Activated naive CD8-positive, alpha-beta T cell treated with anti-CD3 and anti-CD28 coated beads, Interleukin-2, amount 50 U/mL, for 24 hours (primary cell): ENCODE results near the gene POMT1.
"Not testable (repeated sequence)": the region's sequence is repeated elsewhere in the genome, so short reads cannot be mapped to it uniquely, and the experiment has no call there.

Experiments used
- ATAC-seq: fragments of 150-1000 bp; cut with Tn5 transposase; one replicate; pipeline ENCODE4 v1.10.0; 2021
- DNase-seq: peaks from one replicate; pipeline ENCODE4 v3.0.0; 2021
- H3K27ac Mint-ChIP-seq: one replicate; pipeline ENCODE4 v1.8.0; 2021; ENCODE audit warnings: mild to moderate bottlenecking, mixed read lengths
- H3K27me3 Mint-ChIP-seq: one replicate; pipeline ENCODE4 v1.8.0; 2021; ENCODE audit warnings: mixed read lengths
- H3K36me3 Mint-ChIP-seq: one replicate; pipeline ENCODE4 v1.8.0; 2021; ENCODE audit warnings: low read depth, mixed read lengths
- H3K4me1 Mint-ChIP-seq: one replicate; pipeline ENCODE4 v1.8.0; 2021; ENCODE audit warnings: mixed read lengths
- H3K4me3 Mint-ChIP-seq: one replicate; pipeline ENCODE4 v1.8.0; 2021; ENCODE audit warnings: mild to moderate bottlenecking, moderate library complexity, mixed read lengths
- H3K9me3 Mint-ChIP-seq: one replicate; pipeline ENCODE4 v1.8.0; 2021; ENCODE audit warnings: mixed read lengths

Gene POMT1, protein sequence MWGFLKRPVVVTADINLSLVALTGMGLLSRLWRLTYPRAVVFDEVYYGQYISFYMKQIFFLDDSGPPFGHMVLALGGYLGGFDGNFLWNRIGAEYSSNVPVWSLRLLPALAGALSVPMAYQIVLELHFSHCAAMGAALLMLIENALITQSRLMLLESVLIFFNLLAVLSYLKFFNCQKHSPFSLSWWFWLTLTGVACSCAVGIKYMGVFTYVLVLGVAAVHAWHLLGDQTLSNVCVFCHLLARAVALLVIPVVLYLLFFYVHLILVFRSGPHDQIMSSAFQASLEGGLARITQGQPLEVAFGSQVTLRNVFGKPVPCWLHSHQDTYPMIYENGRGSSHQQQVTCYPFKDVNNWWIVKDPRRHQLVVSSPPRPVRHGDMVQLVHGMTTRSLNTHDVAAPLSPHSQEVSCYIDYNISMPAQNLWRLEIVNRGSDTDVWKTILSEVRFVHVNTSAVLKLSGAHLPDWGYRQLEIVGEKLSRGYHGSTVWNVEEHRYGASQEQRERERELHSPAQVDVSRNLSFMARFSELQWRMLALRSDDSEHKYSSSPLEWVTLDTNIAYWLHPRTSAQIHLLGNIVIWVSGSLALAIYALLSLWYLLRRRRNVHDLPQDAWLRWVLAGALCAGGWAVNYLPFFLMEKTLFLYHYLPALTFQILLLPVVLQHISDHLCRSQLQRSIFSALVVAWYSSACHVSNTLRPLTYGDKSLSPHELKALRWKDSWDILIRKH

DNA sequence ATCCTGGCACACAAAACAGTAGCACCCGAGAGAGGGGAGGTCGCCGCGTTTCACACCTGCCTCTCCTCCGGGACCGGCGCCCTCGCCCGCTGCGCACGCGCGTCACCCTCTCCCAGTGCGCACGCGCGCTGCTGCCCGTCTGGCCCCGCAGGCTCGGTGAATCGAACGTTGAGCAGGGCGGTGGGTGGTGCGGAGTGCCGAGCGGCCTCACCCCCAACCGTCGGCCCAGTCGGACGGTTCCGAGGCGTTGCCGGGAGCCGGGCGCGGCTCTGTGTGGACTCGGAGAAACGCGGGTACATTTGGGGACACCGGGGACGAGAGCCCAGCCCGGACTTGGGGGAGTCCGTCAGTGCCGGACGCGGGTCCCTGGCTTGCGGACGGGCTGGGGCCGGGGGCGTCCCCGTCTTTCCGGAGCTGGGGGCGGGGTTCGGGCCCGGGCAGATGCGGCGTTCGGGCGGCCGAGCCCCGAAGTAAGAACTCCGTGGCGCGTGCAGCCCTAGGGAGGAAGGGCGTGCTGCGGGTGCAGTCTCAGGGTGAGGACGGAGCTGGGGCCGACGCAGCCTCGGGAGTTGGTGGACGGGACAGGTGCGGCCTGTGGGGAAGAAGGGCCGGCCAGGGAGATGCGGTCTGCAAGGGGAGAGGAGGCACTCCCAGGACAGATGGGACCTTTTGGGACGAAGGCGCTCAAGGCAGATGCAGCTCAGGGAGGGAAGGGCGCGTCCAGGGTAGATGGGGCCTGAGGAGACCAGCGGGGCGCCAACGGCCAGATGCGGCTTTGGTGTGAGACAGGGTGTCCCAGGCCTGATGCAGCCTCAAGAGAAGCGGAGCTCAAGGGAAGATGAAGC is at the start of gene POMT1:
POMT1 (plus strand) TSS at position 138 of the 845 bp plus-strand sequence. CDS start 1,301 bp downstream, outside the sequence.
- peak within 1 kb of the TSS; percentile 93 for H3K4me3 Mint-ChIP-seq
- H3K36me3 Mint-ChIP-seq, result peaks cover 13% of the 10 kb centered on the region
- peak within 1 kb of the TSS; percentile 81 for H3K27ac Mint-ChIP-seq
- H3K9me3 Mint-ChIP-seq, result no peaks in the 10 kb centered on the region
- no peaks in the 10 kb centered on the region for H3K27me3 Mint-ChIP-seq
- peak; percentile 41 for ATAC-seq
- peak; percentile 89 for DNase-seq
- peaks cover 61% of the 10 kb centered on the region for H3K4me1 Mint-ChIP-seq

- ATAC-seq, result no peak
- no peak overlapping the region for H3K4me3 Mint-ChIP-seq
- DNase-seq, result no peak
- peaks cover 13% of the 10 kb centered on the region for H3K4me1 Mint-ChIP-seq
- no peaks in the 10 kb centered on the region for H3K9me3 Mint-ChIP-seq
- peaks cover 63% of the 10 kb centered on the region for H3K36me3 Mint-ChIP-seq
- H3K27me3 Mint-ChIP-seq, result no peaks in the 10 kb centered on the region
- peak overlapping the region; percentile 14 for H3K27ac Mint-ChIP-seq
These were observed 48.7 kb upstream of the POMT1 start for GRCh38 chr9:131454028-131454427.

GRCh38 chr9:131455655-131456054 is 47.1 kb upstream of the POMT1 start:
- ATAC-seq, H3K9me3 Mint-ChIP-seq, H3K4me1 Mint-ChIP-seq, H3K4me3 Mint-ChIP-seq, H3K27me3 Mint-ChIP-seq, H3K27ac Mint-ChIP-seq, DNase-seq: not testable (repeated sequence)
- H3K36me3 Mint-ChIP-seq, result peaks cover 59% of the 10 kb centered on the region

DNA sequence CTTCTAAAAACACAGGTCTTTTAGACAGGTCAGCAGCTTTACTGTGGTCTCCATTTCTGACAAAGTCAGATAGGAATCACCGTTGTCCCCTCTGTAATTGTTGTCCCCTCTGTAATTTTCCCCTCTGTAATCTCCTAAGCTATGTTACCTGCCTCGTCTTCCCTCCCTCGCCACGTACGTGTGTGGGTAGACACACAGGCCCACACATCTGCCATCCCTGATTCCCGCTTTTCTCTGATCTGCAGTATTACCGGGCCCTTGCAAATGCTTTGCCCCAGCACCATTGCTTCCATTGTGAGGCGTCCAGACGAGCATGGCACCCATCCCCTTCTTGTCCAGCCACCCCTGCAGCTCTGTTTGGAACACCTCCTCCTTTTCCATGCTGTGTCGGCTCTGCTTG is 45.0 kb upstream of the POMT1 start:
- Mint-ChIP-seq H3K9me3 (no peaks in the 10 kb centered on the region), H3K27me3 (no peaks in the 10 kb centered on the region), H3K36me3 (peaks cover 55% of the 10 kb centered on the region), H3K27ac (no peak overlapping the region), H3K4me3 (no peak overlapping the region), H3K4me1 (no peaks in the 10 kb centered on the region)
- ATAC-seq (no peak), DNase-seq (no peak)

DNA sequence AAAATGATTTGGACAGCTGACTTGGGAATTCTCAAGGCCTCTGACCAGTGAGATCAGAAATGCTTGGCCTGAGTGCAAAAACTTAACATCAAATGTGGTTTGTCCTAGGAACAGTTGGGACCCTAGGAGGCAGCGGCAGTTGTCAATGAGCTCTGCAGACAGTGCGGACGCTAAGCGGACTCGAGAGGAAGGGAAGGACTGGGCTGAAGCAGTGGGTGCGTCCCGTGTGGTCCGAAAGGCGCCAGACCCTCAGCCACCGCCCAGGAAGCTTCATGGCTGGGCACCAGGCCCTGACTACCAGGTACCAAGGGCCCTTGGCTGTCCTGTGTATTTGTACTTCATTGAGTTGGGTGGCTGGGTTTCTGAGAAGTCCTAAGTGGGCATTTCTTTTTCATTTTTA is 43.7 kb upstream of the POMT1 start:
- H3K4me3 Mint-ChIP-seq, result no peak overlapping the region
- H3K9me3 Mint-ChIP-seq, result no peaks in the 10 kb centered on the region
- ATAC-seq, result no peak
- no peak overlapping the region for H3K27ac Mint-ChIP-seq
- no peak for DNase-seq
- no peaks in the 10 kb centered on the region for H3K27me3 Mint-ChIP-seq
- H3K4me1 Mint-ChIP-seq, result no peaks in the 10 kb centered on the region
- H3K36me3 Mint-ChIP-seq, result peaks cover 58% of the 10 kb centered on the region

DNA sequence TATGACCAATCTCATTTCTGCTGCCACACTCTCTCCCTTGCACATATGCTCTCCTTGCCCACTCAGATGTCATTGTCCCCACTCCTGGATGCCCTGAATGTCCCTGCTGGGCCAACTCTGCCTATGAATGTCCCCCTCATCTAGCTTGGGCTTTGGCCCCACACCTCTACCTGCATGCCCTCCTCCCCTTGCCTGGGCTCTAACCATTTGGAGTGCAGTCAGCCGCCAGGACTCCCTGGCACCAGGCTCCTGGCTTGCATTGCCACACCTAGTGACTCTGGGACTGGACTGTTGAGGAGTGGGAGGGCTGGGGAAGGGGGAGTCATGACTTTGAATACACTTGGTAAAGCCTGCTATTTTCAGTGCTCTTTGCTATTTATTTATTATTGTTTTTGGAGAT is 41.6 kb upstream of the POMT1 start:
- no peaks in the 10 kb centered on the region for H3K9me3 Mint-ChIP-seq
- no peak overlapping the region for H3K4me3 Mint-ChIP-seq
- peak overlapping the region; percentile 64 for H3K27ac Mint-ChIP-seq
- no peak for DNase-seq
- H3K27me3 Mint-ChIP-seq, result no peaks in the 10 kb centered on the region
- H3K36me3 Mint-ChIP-seq, result peaks cover 65% of the 10 kb centered on the region
- no peak for ATAC-seq
- no peaks in the 10 kb centered on the region for H3K4me1 Mint-ChIP-seq

- Mint-ChIP-seq H3K36me3 (peaks cover 63% of the 10 kb centered on the region), H3K9me3 (no peaks in the 10 kb centered on the region), H3K27me3 (no peaks in the 10 kb centered on the region), H3K4me3 (no peak overlapping the region), H3K4me1 (no peaks in the 10 kb centered on the region), H3K27ac (no peak overlapping the region)
- DNase-seq, result no peak
- ATAC-seq, result no peak
These were observed 38.2 kb upstream of the POMT1 start for GRCh38 chr9:131464354-131465000.

DNA sequence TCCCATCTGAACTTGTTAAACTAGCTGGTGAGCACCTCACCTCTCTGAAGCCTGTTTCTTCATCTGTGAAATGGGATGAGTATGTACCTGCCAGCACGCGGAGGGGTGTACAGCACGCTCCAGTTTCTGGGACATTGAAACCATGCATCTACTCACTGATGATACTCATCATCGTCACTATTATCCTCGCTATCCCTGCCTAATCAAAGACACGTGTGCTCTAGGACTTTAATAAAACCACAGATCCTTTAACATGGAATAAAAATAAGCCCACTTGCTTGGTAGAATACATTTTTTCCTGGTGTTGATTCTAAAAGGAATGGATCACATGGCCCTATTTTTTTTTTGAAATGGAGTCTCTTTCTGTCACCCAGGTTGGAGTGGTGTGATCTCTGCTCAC is 37.3 kb upstream of the POMT1 start:
- Mint-ChIP-seq H3K27ac (no peak overlapping the region), H3K4me1 (no peaks in the 10 kb centered on the region), H3K9me3 (no peaks in the 10 kb centered on the region), H3K27me3 (no peaks in the 10 kb centered on the region), H3K36me3 (peaks cover 64% of the 10 kb centered on the region), H3K4me3 (no peak overlapping the region)
- no peak for DNase-seq
- ATAC-seq, result no peak

- H3K4me3 Mint-ChIP-seq, result no peak overlapping the region
- no peak overlapping the region for H3K27ac Mint-ChIP-seq
- DNase-seq, result no peak
- H3K9me3 Mint-ChIP-seq, result no peaks in the 10 kb centered on the region
- H3K4me1 Mint-ChIP-seq, result no peaks in the 10 kb centered on the region
- no peaks in the 10 kb centered on the region for H3K27me3 Mint-ChIP-seq
- peaks cover 61% of the 10 kb centered on the region for H3K36me3 Mint-ChIP-seq
- no peak for ATAC-seq
These were observed 35.3 kb upstream of the POMT1 start for GRCh38 chr9:131467214-131467935.

- Mint-ChIP-seq H3K9me3 (no peaks in the 10 kb centered on the region), H3K4me1 (no peaks in the 10 kb centered on the region), H3K36me3 (peaks cover 63% of the 10 kb centered on the region), H3K27ac (no peak overlapping the region), H3K27me3 (no peaks in the 10 kb centered on the region), H3K4me3 (no peak overlapping the region)
- ATAC-seq (no peak), DNase-seq (no peak)
These were observed 34.7 kb upstream of the POMT1 start for GRCh38 chr9:131468031-131468430.

GRCh38 chr9:131469356-131469755 is 33.4 kb upstream of the POMT1 start:
- Mint-ChIP-seq H3K36me3 (peaks cover 59% of the 10 kb centered on the region), H3K27me3 (no peaks in the 10 kb centered on the region), H3K4me1 (no peaks in the 10 kb centered on the region), H3K27ac (no peak overlapping the region), H3K4me3 (no peak overlapping the region), H3K9me3 (no peaks in the 10 kb centered on the region)
- DNase-seq, result no peak
- ATAC-seq, result no peak

GRCh38 chr9:131469951-131470350 is 32.8 kb upstream of the POMT1 start:
- ATAC-seq, result no peak
- H3K27me3 Mint-ChIP-seq, result no peaks in the 10 kb centered on the region
- H3K36me3 Mint-ChIP-seq, result peaks cover 58% of the 10 kb centered on the region
- no peaks in the 10 kb centered on the region for H3K4me1 Mint-ChIP-seq
- H3K9me3 Mint-ChIP-seq, result no peaks in the 10 kb centered on the region
- no peak for DNase-seq
- H3K27ac Mint-ChIP-seq, result no peak overlapping the region
- no peak overlapping the region for H3K4me3 Mint-ChIP-seq

DNA sequence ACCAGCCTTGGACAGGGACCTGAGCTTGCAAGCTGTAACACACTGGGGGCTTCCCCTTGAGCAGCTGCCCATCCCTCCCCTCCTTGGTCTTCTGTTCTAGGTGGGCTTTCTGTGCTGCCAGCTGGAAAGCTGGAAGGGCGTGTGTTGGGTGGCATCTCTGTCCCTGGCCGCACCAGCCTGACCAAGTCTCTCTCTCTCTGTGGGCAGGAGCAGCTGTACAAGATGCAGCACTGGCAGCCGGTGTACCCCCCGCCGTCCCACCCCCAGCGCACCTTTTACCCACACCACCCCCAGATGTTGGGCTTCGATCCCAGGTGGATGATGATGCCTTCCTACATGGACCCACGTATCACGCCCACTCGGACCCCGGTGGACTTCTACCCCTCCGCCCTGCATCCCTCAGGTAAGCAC is 32.1 kb upstream of the POMT1 start:
- ATAC-seq, result no peak
- Mint-ChIP-seq H3K36me3 (peaks cover 53% of the 10 kb centered on the region), H3K27ac (no peak overlapping the region), H3K4me1 (no peaks in the 10 kb centered on the region), H3K4me3 (no peak overlapping the region), H3K27me3 (no peaks in the 10 kb centered on the region), H3K9me3 (no peaks in the 10 kb centered on the region)
- no peak for DNase-seq

- ATAC-seq, H3K4me1 Mint-ChIP-seq, DNase-seq, H3K27ac Mint-ChIP-seq, H3K27me3 Mint-ChIP-seq, H3K9me3 Mint-ChIP-seq, H3K4me3 Mint-ChIP-seq: not testable (repeated sequence)
- peaks cover 47% of the 10 kb centered on the region for H3K36me3 Mint-ChIP-seq
These were observed 30.6 kb upstream of the POMT1 start for GRCh38 chr9:131472085-131472484.
